Measurements from ENCODE around the gene TRIM2.

TRIM2 gene

DNA sequence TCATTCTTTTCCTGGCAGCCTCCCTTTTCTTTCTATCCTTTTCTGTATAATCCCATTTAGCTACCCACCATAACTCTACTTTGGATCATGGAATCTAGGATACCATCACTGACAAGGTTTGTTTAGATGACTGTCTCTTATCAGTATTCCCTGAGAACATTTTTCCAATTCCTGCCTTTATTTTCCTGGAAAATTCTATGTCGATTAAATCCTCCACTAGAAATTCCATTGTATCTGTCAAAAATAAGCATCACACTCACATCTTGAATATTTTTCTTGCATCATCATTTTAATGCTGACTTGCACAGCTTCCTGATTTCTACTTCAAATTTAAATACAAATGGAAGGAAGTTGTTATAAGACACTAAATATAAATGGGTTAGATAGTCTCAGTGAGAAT is 20.2 kb downstream of the TRIM2 start:
- no peak for DNase-seq

DNA sequence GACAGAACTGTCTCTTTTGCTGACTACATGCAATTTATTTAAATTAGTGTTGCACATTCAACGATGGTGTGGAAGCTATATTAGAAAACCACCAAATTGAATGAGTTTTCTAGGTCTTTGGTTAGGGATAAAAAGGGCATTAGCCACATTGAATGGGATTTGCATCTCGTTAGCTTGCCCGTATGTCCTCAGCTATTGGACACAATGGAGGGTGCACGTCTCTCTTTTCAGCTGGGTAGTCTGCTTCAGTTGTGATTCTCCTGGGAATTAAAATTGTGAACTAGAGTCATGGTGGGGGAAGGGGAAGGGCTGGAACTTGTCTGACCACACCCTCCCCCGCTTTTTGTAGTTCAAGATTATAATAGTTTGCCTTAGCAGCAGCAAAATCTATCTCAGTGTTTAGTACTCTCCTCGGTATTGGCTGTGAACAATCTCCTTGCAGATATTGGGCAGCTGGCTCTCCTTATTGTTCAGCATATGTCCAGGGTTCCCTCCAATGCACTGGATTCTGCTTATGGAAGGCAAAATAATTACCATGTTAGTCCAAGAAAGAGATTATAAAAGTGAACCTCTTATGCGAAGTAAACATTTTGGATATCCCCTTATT is 23.3 kb downstream of the TRIM2 start:
- no peak for DNase-seq

DNA sequence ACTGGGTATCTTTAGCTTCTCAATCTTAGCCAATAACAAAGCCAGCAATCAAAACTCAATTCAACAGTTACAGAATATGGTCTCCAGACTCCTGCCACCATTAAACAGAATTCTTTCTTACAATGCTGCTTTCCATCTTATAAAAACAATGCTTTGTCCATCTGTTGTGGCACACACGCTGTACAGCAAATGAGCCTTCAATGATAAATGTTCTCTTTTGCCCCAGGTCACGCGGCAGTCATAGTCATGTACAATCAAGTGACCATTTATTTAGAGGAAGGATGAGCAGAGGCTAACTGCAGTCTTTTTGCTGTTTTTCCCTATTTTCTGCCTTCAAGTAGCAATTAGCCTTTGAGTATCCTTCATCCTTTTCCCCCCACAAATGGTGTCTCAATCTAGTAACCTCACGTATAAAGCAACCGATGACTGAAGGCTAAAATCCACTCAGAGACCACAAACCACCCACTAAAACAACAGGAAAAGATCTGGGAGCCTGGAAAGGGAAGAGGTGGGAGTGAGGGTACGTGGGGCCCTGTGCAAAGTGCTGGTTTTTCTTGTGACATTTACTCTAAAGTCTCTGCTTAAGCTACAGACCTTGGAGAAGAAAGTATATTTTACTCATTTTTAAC is 24.4 kb downstream of the TRIM2 start:
- DNase-seq = no peak

DNA sequence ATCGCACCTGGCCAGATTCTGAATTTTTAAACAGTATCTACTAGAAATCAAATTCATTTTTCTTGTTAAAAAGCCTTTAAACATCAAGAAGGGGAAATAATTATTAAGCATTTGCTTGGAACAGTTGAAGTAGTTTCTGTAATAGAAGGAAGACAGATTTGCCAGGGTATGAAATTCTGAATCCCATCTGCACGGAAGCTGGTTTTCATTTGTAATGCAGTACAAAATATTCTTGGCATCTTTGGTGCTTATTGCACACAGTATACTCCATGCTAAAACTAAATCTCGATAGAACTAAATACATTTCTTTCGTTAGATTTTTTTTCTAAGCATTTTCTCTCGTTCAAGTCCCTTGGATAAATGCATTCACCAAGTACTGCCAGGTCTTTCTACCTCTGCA is 25.3 kb downstream of the TRIM2 start:
- no peak for DNase-seq

DNA sequence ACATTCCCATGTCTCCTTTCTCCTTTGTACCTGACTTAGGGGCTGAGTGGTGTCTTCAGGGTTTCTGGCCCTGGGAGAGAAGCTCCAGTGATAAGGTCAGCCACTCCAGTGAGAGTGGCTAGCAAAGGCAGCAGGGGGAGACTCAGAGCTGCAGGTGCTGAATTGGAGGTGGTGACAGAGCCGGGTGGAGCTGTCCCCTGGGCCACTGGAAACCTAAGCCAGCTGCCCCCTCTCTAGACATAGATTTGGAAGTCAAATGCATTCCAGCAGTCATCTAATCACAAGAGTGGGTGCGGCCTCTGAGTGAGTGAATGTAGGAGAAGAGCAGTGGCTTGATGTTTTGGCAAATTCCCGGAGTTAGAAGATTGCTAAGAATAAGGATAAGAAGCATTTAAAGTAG is 28.5 kb downstream of the TRIM2 start:
- no peak for DNase-seq

DNA sequence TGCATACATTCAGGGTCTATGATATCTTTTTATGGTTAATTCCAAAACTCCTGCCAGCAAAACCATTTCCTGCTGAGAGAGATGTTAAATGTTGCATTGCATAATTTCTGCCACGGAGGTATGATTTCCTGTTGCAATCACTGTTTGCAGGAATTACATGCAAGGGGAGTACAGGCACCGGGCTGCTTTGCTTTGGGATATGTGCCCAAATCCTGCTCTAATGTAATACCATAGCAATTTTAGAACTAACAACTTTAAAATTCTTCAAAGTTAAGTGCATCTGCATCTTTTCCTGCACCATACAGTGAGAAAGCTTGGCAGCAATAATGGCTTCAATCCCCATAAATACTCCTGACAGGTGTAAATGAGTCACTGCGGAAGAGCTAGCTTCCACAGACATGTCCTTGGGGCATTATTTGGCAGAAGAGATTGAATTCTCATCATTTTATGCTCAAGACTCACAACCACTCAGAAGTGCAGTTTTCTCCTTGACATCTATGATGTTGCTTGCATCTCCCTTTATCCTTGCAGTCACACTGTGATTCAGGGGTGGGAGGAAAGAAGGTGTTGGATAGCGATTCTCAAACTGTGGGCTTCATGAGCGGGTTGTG is 29.6 kb downstream of the TRIM2 start:
- no peak for DNase-seq

DNA sequence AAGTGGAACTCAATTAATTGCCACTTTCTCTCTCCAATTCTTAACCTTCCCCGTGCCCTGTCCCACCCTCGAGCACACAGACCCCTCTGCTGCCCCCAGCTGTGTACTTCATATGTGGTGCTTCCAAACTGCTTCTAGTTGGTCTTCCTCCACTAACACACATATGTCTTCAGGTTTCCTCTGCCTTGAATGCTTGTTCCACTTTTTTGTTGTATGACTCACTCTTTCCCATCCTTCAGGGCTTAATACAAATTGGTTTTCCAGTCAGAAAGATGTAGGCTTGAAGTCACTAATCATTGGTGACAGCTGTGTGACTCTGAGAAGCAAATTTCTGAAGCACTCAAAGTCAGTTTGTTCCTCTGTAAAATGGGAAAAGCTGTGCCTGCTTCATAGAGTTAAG is 30.6 kb downstream of the TRIM2 start:
- DNase-seq = no peak

DNA sequence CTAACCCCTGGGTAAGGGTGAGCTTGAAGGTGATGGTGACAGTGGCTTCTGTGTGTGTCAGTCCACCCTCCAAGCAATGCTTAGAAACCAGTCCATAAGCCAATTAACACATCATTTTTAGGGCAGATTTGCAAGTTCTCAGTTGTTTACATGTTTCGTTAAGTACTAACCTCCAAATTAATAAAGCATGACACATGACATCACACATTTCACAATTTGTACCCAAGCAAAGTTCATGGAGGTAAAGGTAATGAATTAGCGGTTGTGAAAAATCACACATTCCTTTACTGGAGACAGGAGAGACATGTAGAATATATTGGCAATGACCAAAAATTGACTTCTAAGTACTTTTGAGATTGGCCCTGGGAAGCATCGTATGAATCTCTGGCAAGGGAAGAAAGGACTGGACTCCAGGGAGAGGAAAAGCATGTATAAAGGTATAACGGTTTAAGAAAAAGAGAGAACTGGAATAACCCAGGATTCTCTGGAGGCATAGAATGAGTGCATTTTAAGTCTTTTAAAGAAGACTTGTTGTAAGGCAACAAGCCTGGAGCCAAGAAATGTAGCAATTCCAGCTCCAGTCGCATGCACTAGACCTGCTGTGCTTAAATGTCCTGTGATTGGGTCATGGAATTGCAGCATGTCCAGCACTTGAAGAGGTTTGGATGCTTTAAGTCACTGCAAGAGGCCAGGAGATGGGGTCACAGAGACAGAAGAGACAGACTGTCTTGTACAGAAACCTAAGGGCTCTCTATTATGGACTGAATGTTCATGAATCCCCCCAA is 34.1 kb downstream of the TRIM2 start:
- no peak for DNase-seq

DNA sequence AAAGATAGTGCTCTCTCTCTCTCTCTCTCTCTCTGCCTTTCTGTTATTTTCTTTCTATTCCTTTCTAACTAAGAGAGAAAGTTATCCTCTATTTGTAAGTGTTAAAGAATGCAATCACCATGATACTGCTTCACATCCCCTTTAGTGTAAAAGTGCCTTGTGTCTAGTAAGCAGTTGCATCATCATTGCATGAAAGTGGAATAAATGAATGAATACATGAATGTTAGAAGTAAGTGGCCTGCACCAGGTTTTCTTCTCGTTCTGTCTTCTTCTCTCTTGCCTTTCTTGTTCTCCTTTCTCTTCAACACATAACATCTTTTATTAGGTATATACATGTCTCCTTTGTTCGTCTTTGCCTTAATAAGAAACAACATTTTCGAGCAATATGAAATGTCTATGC is 35.2 kb downstream of the TRIM2 start:
- no peak for DNase-seq

DNA sequence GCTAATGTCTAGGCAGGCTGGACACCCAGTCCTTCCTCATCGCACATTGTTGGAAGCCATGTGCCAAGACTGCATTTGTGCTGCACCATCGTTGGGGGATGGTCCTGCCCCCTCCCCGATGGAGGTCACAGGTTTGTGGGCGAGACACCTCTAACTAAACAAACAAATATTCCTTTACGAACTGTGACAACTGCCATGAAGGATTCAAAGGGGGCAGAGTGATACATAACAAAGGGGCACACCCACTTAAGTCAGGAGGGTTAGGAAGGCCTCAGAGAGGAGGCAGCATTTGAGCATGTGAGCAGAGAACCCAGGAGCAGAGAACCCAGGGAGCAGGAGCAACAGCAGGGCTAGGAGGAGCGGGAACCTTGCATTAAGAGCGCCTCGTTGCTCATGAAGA is 37.1 kb downstream of the TRIM2 start:
- DNase-seq = no peak

DNA sequence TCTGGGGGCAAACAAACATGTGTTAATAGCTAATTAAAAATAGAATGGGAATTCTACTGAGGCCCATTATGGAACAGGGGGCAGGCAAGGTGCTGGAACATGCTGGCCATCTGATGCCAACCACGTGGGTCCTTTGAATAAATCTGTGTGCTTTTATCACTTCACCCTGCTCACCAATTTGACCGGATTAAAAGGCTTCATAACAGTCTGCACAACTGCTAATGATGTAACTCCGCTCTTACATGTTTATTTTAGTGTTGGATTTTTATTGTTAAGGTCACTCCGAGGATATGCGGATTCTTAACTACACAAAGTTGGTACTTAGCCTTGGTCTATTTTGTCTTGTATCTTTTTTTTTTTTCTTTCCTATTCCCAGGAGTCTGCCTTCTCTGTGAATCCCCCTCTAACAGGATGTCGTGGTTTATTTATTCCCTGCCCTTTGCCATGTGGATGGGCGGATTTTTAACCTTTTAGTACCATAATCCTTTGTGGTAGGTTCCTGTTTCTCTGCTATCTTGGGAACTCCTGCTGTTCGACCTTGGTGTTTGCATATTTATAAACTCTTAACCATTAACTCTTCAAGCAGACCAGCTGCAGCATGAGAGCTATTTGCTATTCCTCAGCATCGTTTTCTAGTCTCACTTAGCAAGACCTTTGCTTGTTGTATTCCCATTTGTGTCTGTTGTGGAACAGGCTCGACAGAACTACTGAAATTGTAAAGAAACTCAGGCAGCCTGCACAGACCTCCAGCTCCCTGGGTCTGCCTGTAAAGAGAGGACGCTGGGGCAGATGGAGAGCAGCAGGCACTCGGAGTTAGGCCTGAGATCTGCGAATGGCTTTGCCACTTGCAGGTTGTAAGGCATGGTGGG is 38.0 kb downstream of the TRIM2 start:
- no peak for DNase-seq

DNA sequence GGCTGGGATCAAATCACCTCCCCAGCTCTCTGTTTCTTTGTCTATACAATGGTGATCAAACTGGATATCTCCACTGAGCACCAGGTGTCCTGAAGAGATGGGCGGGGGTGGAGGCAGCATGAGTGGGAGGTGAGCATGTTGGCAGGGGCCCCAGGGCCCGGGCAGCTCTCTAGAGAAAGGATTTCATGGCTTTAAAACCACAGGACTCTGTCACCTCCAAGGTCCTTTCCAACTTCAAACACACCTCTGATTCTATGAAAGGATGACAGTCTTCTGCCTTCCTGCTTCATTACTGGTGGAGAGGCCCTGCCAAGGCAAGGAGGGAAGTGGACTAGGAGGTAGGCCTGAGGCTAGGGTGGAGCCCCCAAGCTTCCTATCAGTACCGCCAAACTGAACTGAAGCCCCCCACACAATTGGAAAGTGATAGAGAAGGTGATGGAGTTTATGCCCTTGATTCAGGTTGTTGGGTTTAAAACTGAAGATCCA is 38.6 kb downstream of the TRIM2 start:
- DNase-seq = no peak

DNA sequence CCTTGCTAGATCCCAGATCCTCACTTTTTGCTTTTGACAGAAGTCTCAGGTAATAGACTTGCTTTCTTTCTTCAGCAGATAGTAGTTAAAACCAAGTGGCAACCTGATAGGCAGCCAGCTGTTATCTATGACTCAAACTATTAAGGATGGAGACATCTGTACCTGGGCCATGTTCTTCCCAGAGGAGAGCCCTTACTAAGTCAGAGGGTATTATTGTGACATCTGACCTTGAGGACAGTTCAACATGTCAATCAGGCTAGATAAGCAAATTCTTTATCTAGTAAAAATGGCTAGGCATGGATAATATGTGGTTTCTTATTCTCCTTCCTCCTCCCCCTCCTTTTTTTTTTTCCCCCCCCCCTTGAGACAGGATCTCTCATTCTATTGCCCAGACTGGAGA is 39.2 kb downstream of the TRIM2 start:
- DNase-seq = no peak

DNA sequence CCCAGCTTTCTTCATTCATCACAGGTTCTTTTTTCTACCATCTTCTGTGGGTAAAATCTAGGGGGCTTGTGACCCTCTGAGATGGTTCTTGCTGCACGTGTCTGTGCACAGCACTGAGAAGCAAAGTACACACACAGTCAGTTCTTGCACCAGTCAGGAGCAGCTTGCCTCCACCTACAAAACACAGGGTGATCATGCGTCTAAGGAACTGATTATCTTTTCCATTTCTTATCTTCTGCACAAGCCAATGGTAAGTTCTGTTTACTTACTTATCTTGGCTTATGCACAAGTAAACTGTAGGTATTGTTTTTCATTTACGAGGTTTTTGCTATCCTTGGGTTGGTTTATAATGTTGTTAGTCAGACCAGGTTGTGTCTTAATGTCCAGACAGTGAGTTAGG is 40.7 kb downstream of the TRIM2 start:
- no peak for DNase-seq

DNA sequence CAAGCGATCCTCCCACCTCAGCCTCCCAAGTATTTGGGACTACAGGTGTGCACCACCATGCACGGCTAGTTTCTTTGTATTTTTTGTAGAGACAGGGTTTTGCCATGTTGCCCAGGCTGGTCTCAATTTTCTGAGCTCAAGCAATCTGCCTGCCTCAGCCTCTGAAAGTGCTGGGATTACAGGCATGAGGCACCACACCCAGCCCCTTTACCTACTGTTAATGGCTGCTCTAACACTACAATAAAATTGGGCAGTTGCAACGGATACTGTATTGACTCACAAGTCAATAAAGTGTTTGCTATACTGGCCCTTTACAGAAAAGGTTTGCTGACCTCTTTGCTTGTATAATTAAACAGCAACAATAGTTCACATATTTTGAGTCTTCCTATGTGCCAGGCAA is 41.5 kb downstream of the TRIM2 start:
- DNase-seq = no peak

DNA sequence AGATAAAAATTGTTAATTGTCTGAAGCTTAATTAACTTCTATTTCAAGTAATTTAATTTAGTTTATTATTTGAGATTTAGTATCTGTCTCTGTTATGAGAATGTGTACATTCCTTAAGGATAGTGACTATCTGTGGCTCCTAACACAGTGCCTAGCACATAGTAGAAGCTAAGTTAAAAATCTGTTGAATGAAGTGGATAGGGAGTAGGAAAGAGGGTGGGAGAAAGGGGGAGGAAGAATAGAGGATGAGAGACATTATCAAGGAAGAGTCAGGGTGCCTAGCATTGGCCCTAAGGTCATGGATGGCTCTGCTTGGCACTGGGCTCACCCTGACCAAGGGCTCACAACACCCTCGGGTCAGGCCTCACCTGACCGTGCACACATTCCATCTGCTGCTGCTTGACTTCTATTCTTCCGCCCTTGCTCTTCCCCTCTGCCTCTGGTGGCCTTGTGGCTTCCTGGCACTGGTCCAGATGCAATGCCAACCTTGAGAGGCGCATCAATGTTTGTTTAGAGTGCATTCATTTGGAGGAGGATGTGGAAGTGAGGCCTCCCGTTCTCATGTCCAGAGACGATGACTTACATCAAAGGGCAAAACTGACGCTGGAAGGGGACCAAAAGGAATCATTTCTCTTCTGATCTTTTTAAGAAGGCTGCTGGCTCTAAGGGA is 42.3 kb downstream of the TRIM2 start:
- DNase-seq = no peak

DNA sequence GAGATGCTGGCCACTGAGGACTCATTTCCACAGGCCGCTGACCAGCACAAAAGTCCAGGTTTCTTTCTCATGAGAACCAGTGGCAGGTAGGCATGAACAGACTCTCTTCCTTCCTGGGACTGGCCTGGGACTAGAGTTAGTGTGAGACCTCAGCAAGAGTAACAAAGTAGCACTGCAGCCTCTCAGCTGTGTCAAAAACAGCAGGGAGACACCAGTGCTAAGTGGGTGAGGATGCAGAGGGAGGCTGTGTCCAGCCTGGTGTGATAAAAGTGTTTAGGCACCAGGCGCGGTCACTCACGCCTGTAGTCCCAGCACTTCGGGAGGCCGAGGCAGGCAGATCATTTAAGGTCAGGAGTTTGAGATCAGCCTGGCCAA is 42.9 kb downstream of the TRIM2 start:
- no peak for DNase-seq

DNA sequence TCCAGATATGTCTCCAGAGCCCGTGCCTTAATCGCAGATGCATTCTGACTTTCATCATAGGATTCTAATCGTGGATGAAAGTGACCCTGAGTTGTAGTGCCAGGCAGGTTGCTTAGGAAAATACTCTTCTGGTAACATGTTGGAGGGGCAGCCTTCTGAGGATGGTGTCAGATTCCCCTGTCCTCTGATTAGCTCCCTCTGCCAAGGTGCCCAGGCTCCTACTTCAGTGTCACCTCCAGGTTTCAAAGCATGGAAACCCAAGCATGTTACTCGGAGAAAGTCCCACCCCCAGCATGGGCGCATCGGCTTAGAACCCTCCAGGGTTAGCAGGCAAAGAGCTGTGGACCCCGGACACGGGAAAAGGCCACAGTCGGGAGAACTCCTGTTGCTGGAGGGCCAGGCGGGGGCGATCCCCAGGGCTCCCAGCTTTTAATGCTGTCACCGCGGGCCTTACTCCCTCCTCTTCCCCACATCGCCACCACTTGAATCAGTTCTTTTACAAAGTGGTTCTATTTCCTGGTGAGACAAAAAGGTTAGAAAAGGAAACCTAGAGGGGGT is 44.5 kb downstream of the TRIM2 start:
- DNase-seq = peak; percentile 17

DNA sequence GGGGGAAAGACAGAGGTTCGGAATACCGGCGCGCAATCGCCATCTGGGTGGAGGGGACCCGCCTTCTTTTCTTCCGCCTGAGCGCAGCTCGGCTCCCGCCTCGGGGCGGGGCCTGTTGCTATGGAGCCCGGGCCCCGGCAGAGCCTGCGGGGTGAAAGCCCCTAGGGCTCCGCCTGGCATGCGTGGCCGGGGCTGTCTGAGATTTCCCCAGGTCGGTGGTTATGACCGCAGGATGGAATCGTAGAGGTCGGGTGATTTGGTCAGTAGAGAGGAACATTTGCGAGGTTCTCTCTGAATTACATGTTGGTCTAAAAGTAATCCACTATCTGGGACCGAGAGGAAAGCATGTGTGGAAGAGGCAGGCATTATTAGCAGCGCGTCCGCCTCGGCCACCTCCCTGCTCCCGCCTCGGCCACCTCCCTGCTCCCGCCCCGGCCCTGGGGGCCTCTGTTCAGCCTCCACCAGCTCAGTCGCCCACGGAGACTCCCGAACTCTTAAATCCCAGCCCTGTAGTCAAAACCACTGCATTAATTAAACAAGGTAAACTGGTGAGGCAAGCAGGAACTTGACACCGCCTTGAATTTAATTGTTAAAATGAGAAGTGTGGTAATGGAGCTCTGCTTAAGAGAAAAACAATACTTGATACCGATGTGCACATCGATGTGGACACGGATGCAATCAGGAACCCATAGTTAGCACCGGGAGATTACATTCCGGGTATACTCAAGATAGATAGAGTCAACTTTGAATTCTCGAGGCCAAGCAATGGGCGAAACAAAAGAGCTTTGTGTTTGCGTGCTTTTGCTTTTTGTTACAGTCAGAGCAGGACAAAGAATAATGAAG is 45.2 kb downstream of the TRIM2 start:
- DNase-seq = peak; percentile 66

DNA sequence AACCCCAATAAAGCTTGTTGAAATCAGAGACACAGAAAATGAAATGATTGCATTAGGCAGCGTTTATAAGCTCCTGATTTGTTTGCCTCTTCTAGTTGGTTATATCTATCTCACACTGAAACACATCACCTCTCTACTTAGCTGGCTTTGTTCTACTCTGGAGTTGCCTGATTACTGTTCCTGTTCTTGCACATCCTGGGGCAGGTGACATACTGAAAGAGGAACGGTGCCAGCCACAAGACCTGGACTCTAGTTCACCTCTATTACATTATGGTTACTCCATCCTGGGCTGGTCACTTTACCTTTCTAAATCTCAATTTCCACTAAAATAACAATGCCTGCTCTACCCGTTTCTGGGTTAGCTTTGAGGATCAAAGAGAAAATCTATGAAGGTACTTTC is 47.9 kb downstream of the TRIM2 start:
- DNase-seq = no peak

DNA sequence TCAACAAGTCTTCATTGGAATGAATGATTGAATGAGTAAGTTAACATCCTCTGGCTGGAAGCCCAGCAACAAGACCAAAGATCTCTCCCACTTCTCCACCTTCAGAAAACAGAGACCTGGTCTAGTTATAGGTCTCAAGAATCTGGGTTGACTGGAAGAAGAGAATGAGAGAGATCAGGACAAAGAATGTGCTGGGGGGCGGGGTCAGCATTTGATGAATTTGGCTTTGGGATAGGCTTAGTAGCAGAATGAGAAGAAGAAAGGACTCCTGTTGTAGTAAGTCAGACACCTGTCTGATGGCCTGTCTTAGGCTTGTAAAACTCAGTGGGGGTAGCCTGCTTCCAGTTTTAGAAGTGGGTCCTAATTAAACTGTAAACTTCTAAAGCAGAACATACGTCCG is 51.0 kb downstream of the TRIM2 start:
- DNase-seq = no peak

Data from NCI-H1105 (cell line).